GM13977 (cell line): ENCODE results near the gene CMTM1.
A peak's percentile ranks its signal among the peaks of the same experiment; 100 is the strongest.
"Not testable (repeated sequence)": the region's sequence is repeated elsewhere in the genome, so short reads cannot be mapped to it uniquely, and the experiment has no call there.

Experiments
- DNase-seq: peaks from one replicate; pipeline ENCODE4 v3.0.0; 2012; ENCODE audit warnings: low spot score
- CTCF ChIP-seq: IDR thresholded peaks from 2 replicates; pipeline ENCODE4 v1.5.1; 2012; ENCODE audit warnings: mild to moderate bottlenecking, control low read depth; ENCODE audit not compliant: insufficient read depth; ENCODE audit errors: extremely low read depth, missing control alignments
- in situ Hi-C: fragments of 300-500 bp; cut with MboI; formaldehyde crosslinking; loops from one replicate; pipeline ENCODE4 v1.12.0; 2022; ENCODE audit warnings: low sequenced_read_pairs, low pct_unique_long_range_greater_than_20kb, mixed read lengths, inconsistent platforms; ENCODE audit not compliant: unreplicated experiment

CMTM1 gene

DNA sequence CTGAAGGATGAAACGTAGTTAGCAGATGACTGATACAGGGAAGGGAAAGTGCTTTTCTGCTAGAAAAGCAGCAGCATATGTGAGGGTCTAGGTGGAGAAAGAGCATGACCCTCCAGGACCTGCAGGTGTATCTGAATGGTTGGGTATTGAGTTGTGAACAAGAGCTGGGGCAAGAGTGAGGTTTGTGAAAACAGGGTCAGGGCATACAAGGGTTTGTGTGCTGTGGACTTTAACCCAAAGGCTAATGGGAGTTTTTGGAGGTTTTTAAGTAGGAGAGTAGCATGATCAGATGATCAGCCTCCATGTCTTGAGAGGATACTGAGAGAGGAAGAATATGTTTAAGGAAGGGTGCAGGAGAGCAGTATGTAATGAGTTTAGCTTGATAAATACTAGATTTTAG lies 6.1 kb upstream of the CMTM1 start:
- DNase-seq = no peak
- in situ Hi-C loops = no loop called here
- no peak for TF ChIP-seq CTCF

DNA sequence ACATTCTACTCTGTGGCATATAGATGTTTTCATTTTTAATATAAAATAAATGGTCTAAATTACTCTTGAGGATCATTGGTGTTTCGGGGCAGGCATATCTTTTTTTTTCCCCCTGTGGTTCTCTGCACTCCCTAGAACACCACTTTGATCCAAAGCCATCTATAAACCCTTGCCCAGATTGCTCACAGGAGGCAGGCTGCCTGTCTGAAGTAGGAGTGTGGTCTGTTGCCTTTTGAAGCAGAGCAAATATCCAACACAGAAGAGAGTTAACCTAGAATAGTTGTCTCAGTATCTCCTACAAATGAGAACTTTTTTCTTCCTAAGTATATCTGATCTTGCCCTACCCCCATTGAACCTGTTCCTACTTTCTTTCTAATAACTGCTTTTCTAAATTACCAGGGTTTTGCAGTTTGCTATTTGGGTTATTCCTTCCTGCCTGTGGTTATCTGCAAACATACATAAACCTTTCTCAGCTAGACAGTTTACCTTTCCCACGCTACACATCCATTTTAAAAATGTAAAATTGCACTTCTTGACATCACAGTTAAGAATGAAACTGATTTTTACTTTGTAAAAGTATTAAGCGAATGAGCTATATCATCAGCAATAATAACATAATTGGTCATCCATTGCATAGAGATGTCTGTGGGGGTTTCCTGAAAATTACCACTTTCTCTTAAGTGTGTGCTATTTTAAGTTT lies 4.7 kb upstream of the CMTM1 start:
- in situ Hi-C loops = no loop called here
- no peak for TF ChIP-seq CTCF
- DNase-seq = no peak

GRCh38 chr16:66562409-66562808 lies 3.8 kb upstream of the CMTM1 start:
- in situ Hi-C loops = no loop called here
- DNase-seq = no peak
- peak; percentile 32 for TF ChIP-seq CTCF

DNA sequence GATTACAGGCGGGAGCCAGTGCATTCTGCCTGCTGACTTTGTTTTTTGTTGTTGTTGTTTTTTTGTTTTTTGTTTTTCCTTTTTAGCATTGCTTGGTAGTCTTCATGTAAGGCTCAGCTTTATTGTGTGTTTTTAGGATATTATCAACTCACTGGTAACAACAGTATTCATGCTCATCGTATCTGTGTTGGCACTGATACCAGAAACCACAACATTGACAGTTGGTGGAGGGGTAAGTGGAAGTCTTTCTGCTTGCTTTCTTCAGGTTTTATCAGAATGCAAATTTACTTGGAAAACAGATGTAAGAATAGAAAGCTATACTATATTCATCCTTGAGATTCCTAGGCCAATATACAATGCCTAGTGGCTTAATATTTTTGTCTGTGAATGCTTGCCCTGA lies 3.3 kb upstream of the CMTM1 start:
- no peak for TF ChIP-seq CTCF
- in situ Hi-C loops = no loop called here
- no peak for DNase-seq

GRCh38 chr16:66563574-66564334 lies 2.5 kb upstream of the CMTM1 start:
- in situ Hi-C loops = no loop called here
- DNase-seq = no peak
- no peak for TF ChIP-seq CTCF

- DNase-seq, in situ Hi-C loops: not testable (repeated sequence)
These were observed 1.0 kb downstream of the CMTM1 start for GRCh38 chr16:66567270-66567669.

- in situ Hi-C loops = no loop called here
- TF ChIP-seq CTCF = no peak
- no peak for DNase-seq
These were observed 2.1 kb downstream of the CMTM1 start for GRCh38 chr16:66568355-66568754.
